PC-3 (cell line): ENCODE measurements around the gene UFSP2. TPM values are rescaled to one million over a fixed set of nuclear protein-coding genes. Genes with fewer than 3 reads are reported as not detected.

Experiments used
- ATAC-seq: fragments of 200-7000 bp; cut with Tn5 transposase; 2 replicates; pipeline ENCODE4 v1.9.1; 2020; ENCODE audit warnings: mild to moderate bottlenecking, moderate library complexity
- BruUV-seq: library from RNA; stranded (reverse); fragments of 400-500 nt; replicated peaks from 2 replicates; lab custom pipeline; 2021; lab: Mats Ljungman, UMichigan
- CTCF ChIA-PET: fragments of 300-600 bp; sonication (Branson Sonifier 250); formaldehyde crosslinking; loops from one replicate; lab custom pipeline; 2022; ENCODE audit warnings: antibody characterized with exemption; lab: Charles Lee
- POLR2A ChIA-PET: fragments of 300-600 bp; sonication (Branson Sonifier 250); formaldehyde crosslinking; loops from one replicate; lab custom pipeline; 2022; ENCODE audit warnings: antibody characterized with exemption; ENCODE audit not compliant: unreplicated experiment; lab: Charles Lee
- DNase-seq: peaks from one replicate; pipeline ENCODE4 v3.0.0-alpha.2; 2015
- H2AFZ ChIP-seq: fragments of 300-600 bp; sonication (generic); 2 replicates; pipeline ENCODE4 v1.6.0; 2016; ENCODE audit warnings: antibody characterized with exemption, low read length
- H3F3A ChIP-seq: fragments of 300-600 bp; sonication (generic); one replicate; pipeline ENCODE4 v1.6.0; 2017; ENCODE audit warnings: antibody characterized with exemption, low read length, control low read depth, mild to moderate bottlenecking; ENCODE audit not compliant: unreplicated experiment
- H3K27ac ChIP-seq: fragments of 300-600 bp; sonication (generic); 2 replicates; pipeline ENCODE4 v1.5.1; 2016; ENCODE audit warnings: mild to moderate bottlenecking, low read length
- H3K27me3 ChIP-seq: fragments of 300-600 bp; sonication (generic); 2 replicates; pipeline ENCODE4 v1.6.1; 2016; ENCODE audit warnings: low read length, mixed read lengths
- H3K36me3 ChIP-seq: fragments of 300-600 bp; sonication (generic); 2 replicates; pipeline ENCODE4 v1.6.1; 2016; ENCODE audit warnings: low read depth, mixed run types, low read length, mixed read lengths
- H3K4me1 ChIP-seq: fragments of 300-600 bp; sonication (generic); 2 replicates; pipeline ENCODE4 v1.5.1; 2016; ENCODE audit warnings: low read length; ENCODE audit not compliant: insufficient read depth
- H3K4me2 ChIP-seq: fragments of 300-600 bp; sonication (generic); 2 replicates; pipeline ENCODE4 v1.6.0; 2016; ENCODE audit warnings: low read length
- H3K4me3 ChIP-seq: fragments of 300-600 bp; sonication (generic); 2 replicates; pipeline ENCODE4 v1.5.1; 2016; ENCODE audit warnings: mild to moderate bottlenecking, low read length, mixed read lengths
- H3K79me2 ChIP-seq: fragments of 300-600 bp; sonication (generic); 2 replicates; pipeline ENCODE4 v1.6.1; 2017; ENCODE audit warnings: low read length, mixed read lengths
- H3K9ac ChIP-seq: fragments of 300-600 bp; sonication (generic); 2 replicates; pipeline ENCODE4 v1.6.0; 2016; ENCODE audit warnings: mild to moderate bottlenecking, low read length
- H3K9me2 ChIP-seq: fragments of 300-600 bp; sonication (generic); replicated peaks from 2 replicates; pipeline ENCODE4 v1.6.1; 2016; ENCODE audit warnings: mixed run types, low read length, mixed read lengths
- H3K9me3 ChIP-seq: fragments of 300-600 bp; sonication (generic); 2 replicates; pipeline ENCODE4 v1.6.1; 2016; ENCODE audit warnings: low read length, mixed read lengths
- H4K20me1 ChIP-seq: fragments of 300-600 bp; sonication (generic); 2 replicates; pipeline ENCODE4 v1.6.1; 2016; ENCODE audit warnings: low read length, mixed read lengths
- CTCF ChIP-seq: fragments of 300-600 bp; sonication (generic); conservative IDR thresholded peaks from 2 replicates; pipeline ENCODE4 v1.5.1; 2017; ENCODE audit warnings: antibody characterized with exemption, low read depth, mild to moderate bottlenecking, low read length
- EZH2 ChIP-seq: fragments of 300-600 bp; sonication (generic); IDR thresholded peaks from one replicate; pipeline ENCODE4 v1.6.1; 2017; ENCODE audit warnings: antibody characterized with exemption, mild to moderate bottlenecking, low read length; ENCODE audit not compliant: unreplicated experiment
- EZH2phosphoT487 ChIP-seq: fragments of 300-600 bp; sonication (generic); IDR thresholded peaks from 2 replicates; pipeline ENCODE4 v1.6.1; 2018; ENCODE audit warnings: mild to moderate bottlenecking, antibody characterized with exemption, low read length, borderline replicate concordance
- intact Hi-C: fragments of 100-400 bp; cut with micrococcal nuclease; formaldehyde crosslinking; loops from 2 replicates; pipeline ENCODE4 v1.9.0; 2023
- total RNA-seq: library from RNA; depleted of rRNA; stranded (reverse); fragments of >200 nt; gene quantifications from 2 replicates; pipeline ENCODE4 v1.2.3, GENCODE V29; 2014

The UFSP2 gene
- total RNA-seq, 1 experiment from 2014 or later: 27.0 TPM

- H3K27me3 ChIP-seq: no peaks in the 10 kb centered on the region
- no peak overlapping the region for H3K4me2 ChIP-seq
- DNase-seq (no peak), ATAC-seq (no peak)
- no TSS peak for BruUV-seq
- H3K79me2 ChIP-seq: no peaks in the 10 kb centered on the region
- peaks cover 15% of the 10 kb centered on the region for H3K4me1 ChIP-seq
- no peak overlapping the region for H3K4me3 ChIP-seq
- intact Hi-C loops: no loop called here
- ChIA-PET POLR2A (no interaction called here), CTCF (no interaction called here)
- H2AFZ ChIP-seq: no peak overlapping the region
- H3K9me3 ChIP-seq: no peaks in the 10 kb centered on the region
- no peak overlapping the region for H3K27ac ChIP-seq
- H4K20me1 ChIP-seq: no peaks in the 10 kb centered on the region
- H3F3A ChIP-seq: no peaks in the 10 kb centered on the region
- H3K9ac ChIP-seq: no peak overlapping the region
- TF ChIP-seq EZH2phosphoT487 (no peak), CTCF (no peak)
- H3K9me2 ChIP-seq: no peaks in the 10 kb centered on the region
- no peaks in the 10 kb centered on the region for H3K36me3 ChIP-seq
Measured at GRCh38 chr4:185390941-185391340, 34.8 kb downstream of the UFSP2 start.

GRCh38 chr4:185387957-185388356 is 37.8 kb downstream of the UFSP2 start:
- Histone ChIP-seq H3K27me3 (no peaks in the 10 kb centered on the region), H3K27ac (no peak overlapping the region), H3K9me3 (no peaks in the 10 kb centered on the region), H3K4me2 (no peak overlapping the region), H3F3A (no peaks in the 10 kb centered on the region), H3K79me2 (no peaks in the 10 kb centered on the region), H3K36me3 (no peaks in the 10 kb centered on the region), H4K20me1 (no peaks in the 10 kb centered on the region), H3K9ac (no peak overlapping the region), H3K4me3 (no peak overlapping the region), H3K4me1 (peaks cover 13% of the 10 kb centered on the region), H2AFZ (no peak overlapping the region), H3K9me2 (no peaks in the 10 kb centered on the region)
- POLR2A ChIA-PET: no interaction called here
- intact Hi-C loops: no loop called here
- CTCF ChIA-PET: no interaction called here
- TF ChIP-seq EZH2 (no peak), EZH2phosphoT487 (no peak), CTCF (no peak)
- BruUV-seq: no TSS peak
- ATAC-seq: no peak
- DNase-seq: no peak

- no peaks in the 10 kb centered on the region for H3K27me3 ChIP-seq
- no peaks in the 10 kb centered on the region for H3F3A ChIP-seq
- no peak overlapping the region for H3K4me2 ChIP-seq
- no peak overlapping the region for H3K9ac ChIP-seq
- H3K9me3 ChIP-seq: no peaks in the 10 kb centered on the region
- ATAC-seq: no peak
- H4K20me1 ChIP-seq: no peaks in the 10 kb centered on the region
- no TSS peak for BruUV-seq
- no peak overlapping the region for H3K4me3 ChIP-seq
- no peaks in the 10 kb centered on the region for H3K36me3 ChIP-seq
- H3K4me1 ChIP-seq: peaks cover 13% of the 10 kb centered on the region
- DNase-seq: no peak
- H2AFZ ChIP-seq: no peak overlapping the region
- no peak for TF ChIP-seq EZH2
- TF ChIP-seq CTCF: no peak
- TF ChIP-seq EZH2phosphoT487: no peak
- H3K79me2 ChIP-seq: no peaks in the 10 kb centered on the region
- H3K9me2 ChIP-seq: no peaks in the 10 kb centered on the region
- ChIA-PET POLR2A (interaction anchor here (0.6 kb wide), 1 partner anchor 522 kb away, joined by 9 read pairs; no protein-coding TSS in a partner anchor), CTCF (no interaction called here)
- no peak overlapping the region for H3K27ac ChIP-seq
- intact Hi-C loops: no loop called here
Measured at GRCh38 chr4:185384930-185385331, 40.8 kb downstream of the UFSP2 start.
